Activated B cell treated with CpG ODN at 0.5 μM for 24 hours (primary cell): ENCODE data around the gene EIF3B. TPM values are rescaled to one million over a fixed set of nuclear protein-coding genes. Genes with fewer than 3 reads are reported as not detected.
"Not testable (repeated sequence)": the region's sequence is repeated elsewhere in the genome, so short reads cannot be mapped to it uniquely, and the experiment has no call there.

Source experiments
- ATAC-seq: fragments of 200-7000 bp; cut with Tn5 transposase; one replicate; pipeline ENCODE4 v1.10.0; 2021; ENCODE audit warnings: low read depth, mild to moderate bottlenecking, moderate library complexity
- CTCF ChIA-PET: fragments of 350-600 bp; sonication (Branson Sonifier 250); formaldehyde crosslinking; loops from one replicate; lab custom pipeline; 2021; ENCODE audit warnings: antibody characterized with exemption; lab: Charles Lee
- POLR2A ChIA-PET: fragments of 350-600 bp; sonication (Branson Sonifier 250); formaldehyde crosslinking; loops from one replicate; lab custom pipeline; 2021; ENCODE audit warnings: antibody characterized with exemption; lab: Charles Lee
- DNase-seq: peaks from one replicate; pipeline ENCODE4 v3.0.0; 2022
- H3K27ac Mint-ChIP-seq: one replicate; pipeline ENCODE4 v1.8.0; 2020; ENCODE audit warnings: mixed read lengths
- H3K27me3 Mint-ChIP-seq: one replicate; pipeline ENCODE4 v1.8.0; 2021; ENCODE audit warnings: mixed read lengths
- H3K36me3 Mint-ChIP-seq: one replicate; pipeline ENCODE4 v1.8.0; 2021; ENCODE audit warnings: low read depth, mixed read lengths
- H3K4me1 Mint-ChIP-seq: one replicate; pipeline ENCODE4 v1.8.0; 2021; ENCODE audit warnings: mixed read lengths
- H3K4me3 Mint-ChIP-seq: one replicate; pipeline ENCODE4 v1.8.0; 2020; ENCODE audit warnings: mild to moderate bottlenecking, mixed read lengths
- H3K9me3 Mint-ChIP-seq: one replicate; pipeline ENCODE4 v1.8.0; 2020; ENCODE audit warnings: mixed read lengths
- CTCF ChIP-seq: fragments of 200-600 bp; IDR thresholded peaks from one replicate; pipeline ENCODE4 v1.8.0; 2022; ENCODE audit warnings: antibody characterized with exemption, mild to moderate bottlenecking
- intact Hi-C: fragments of 100-400 bp; cut with micrococcal nuclease; formaldehyde crosslinking; loops from one replicate; pipeline ENCODE4 v1.15.1; 2024
- total RNA-seq: library from RNA; stranded (reverse); gene quantifications from 2 replicates; pipeline ENCODE4 v1.2.3, GENCODE V29; 2022

EIF3B gene
- total RNA-seq, 1 donor from 2014 or later: 198 TPM

GRCh38 chr7:2384354-2385243 is 30.0 kb downstream of the EIF3B start:
- H3K36me3 Mint-ChIP-seq: peaks cover 39% of the 10 kb centered on the region
- POLR2A ChIA-PET: no interaction called here
- CTCF ChIA-PET: no interaction called here
- ATAC-seq (no peak), DNase-seq (no peak)
- no peaks in the 10 kb centered on the region for H3K4me1 Mint-ChIP-seq
- H3K9me3 Mint-ChIP-seq: no peaks in the 10 kb centered on the region
- no peak for TF ChIP-seq CTCF
- no peaks in the 10 kb centered on the region for H3K27me3 Mint-ChIP-seq
- no peak overlapping the region for H3K4me3 Mint-ChIP-seq
- H3K27ac Mint-ChIP-seq: no peak overlapping the region
- intact Hi-C loops: no loop called here

GRCh38 chr7:2386122-2386521 is 31.5 kb downstream of the EIF3B start:
- H3K27ac Mint-ChIP-seq: not testable (repeated sequence)

GRCh38 chr7:2386964-2387669 is 32.5 kb downstream of the EIF3B start:
- H3K4me1 Mint-ChIP-seq: no peaks in the 10 kb centered on the region
- no peak overlapping the region for H3K27ac Mint-ChIP-seq
- peaks cover 13% of the 10 kb centered on the region for H3K36me3 Mint-ChIP-seq
- ChIA-PET POLR2A (no interaction called here), CTCF (no interaction called here)
- no peaks in the 10 kb centered on the region for H3K27me3 Mint-ChIP-seq
- no peaks in the 10 kb centered on the region for H3K9me3 Mint-ChIP-seq
- TF ChIP-seq CTCF: no peak
- no peak for DNase-seq
- no peak overlapping the region for H3K4me3 Mint-ChIP-seq
- intact Hi-C loops: no loop called here
- ATAC-seq: no peak

More at GRCh38 chr7:2386122-2386521, 31.5 kb downstream of the EIF3B start:
- intact Hi-C loops, H3K4me1 Mint-ChIP-seq, H3K9me3 Mint-ChIP-seq, POLR2A ChIA-PET, DNase-seq, H3K4me3 Mint-ChIP-seq, ATAC-seq, H3K27me3 Mint-ChIP-seq, CTCF ChIA-PET: not testable (repeated sequence)
- H3K36me3 Mint-ChIP-seq: peaks cover 23% of the 10 kb centered on the region

- H3K36me3 Mint-ChIP-seq: peaks cover 8% of the 10 kb centered on the region
- no peak overlapping the region for H3K27ac Mint-ChIP-seq
- H3K9me3 Mint-ChIP-seq: no peaks in the 10 kb centered on the region
- no peak for TF ChIP-seq CTCF
- ATAC-seq: no peak
- no peaks in the 10 kb centered on the region for H3K27me3 Mint-ChIP-seq
- POLR2A ChIA-PET: no interaction called here
- DNase-seq: no peak
- CTCF ChIA-PET: no interaction called here
- H3K4me1 Mint-ChIP-seq: peaks cover 4% of the 10 kb centered on the region
- H3K4me3 Mint-ChIP-seq: no peak overlapping the region
- intact Hi-C loops: no loop called here
Observed at GRCh38 chr7:2387897-2388636, 33.4 kb downstream of the EIF3B start.

- Mint-ChIP-seq H3K27ac (no peak overlapping the region), H3K36me3 (peaks cover 5% of the 10 kb centered on the region), H3K4me1 (peaks cover 6% of the 10 kb centered on the region), H3K27me3 (no peaks in the 10 kb centered on the region), H3K4me3 (no peak overlapping the region), H3K9me3 (no peaks in the 10 kb centered on the region)
- DNase-seq (no peak), ATAC-seq (no peak)
- ChIA-PET CTCF (no interaction called here), POLR2A (no interaction called here)
- intact Hi-C loops: no loop called here
- TF ChIP-seq CTCF: no peak
Observed at GRCh38 chr7:2388637-2388954, 34.0 kb downstream of the EIF3B start.

- H3K9me3 Mint-ChIP-seq, H3K27ac Mint-ChIP-seq, H3K4me1 Mint-ChIP-seq, POLR2A ChIA-PET, H3K27me3 Mint-ChIP-seq, DNase-seq, H3K36me3 Mint-ChIP-seq, CTCF ChIA-PET, intact Hi-C loops, H3K4me3 Mint-ChIP-seq, ATAC-seq: not testable (repeated sequence)
Observed at GRCh38 chr7:2390020-2390816, 35.6 kb downstream of the EIF3B start.
